Gastroesophageal sphincter (tissue), 3 donors: ENCODE results near the gene BRINP1.

Experiments used
- POLR2A ChIP-seq, 2 donors: fragments of 450-650 bp; IDR thresholded peaks; one replicate each; pipeline ENCODE4 v1.6.1; 2017; ENCODE audit warnings: antibody characterized with exemption in 2 of 2, mild to moderate bottlenecking in 2 of 2, moderate library complexity in 1 of 2
- POLR2AphosphoS5 ChIP-seq: sonication (generic); formaldehyde crosslinking; IDR thresholded peaks from one replicate; pipeline ENCODE4 v1.6.1; 2017; ENCODE audit warnings: antibody characterized with exemption
- TF ChIP-seq, protein P1 (sequence below), 4 experiments: fragments of 200-600 bp in 2 of 4; fragments of 450-650 bp in 2 of 4; sonication (generic) in 1 of 4; IDR thresholded peaks; one replicate each; pipeline ENCODE4 v1.5.1; 2017 to 2019; ENCODE audit warnings: antibody characterized with exemption in 4 of 4, mild to moderate bottlenecking in 2 of 4, moderate library complexity in 2 of 4

DNA sequence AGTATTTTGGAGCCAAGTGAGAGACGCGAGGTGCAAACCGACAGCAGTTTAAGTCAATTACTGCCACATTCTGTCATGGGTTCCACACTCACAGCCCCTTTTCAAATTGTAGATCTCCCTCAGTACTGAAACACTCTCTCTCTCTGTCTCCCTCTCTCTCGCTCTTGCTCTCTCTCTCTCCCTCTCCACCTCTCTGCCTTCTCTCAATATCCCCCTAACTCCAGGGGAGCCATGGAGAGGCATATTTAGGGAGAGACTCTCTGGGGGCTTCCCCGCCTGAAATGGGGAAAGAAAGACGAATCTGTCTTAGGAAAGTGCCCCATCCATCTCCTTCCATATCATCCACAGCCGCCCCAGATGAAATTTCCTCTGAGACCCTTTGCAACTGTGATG lies 1.6 kb downstream of the BRINP1 start:
- TF ChIP-seq, protein P1, sequence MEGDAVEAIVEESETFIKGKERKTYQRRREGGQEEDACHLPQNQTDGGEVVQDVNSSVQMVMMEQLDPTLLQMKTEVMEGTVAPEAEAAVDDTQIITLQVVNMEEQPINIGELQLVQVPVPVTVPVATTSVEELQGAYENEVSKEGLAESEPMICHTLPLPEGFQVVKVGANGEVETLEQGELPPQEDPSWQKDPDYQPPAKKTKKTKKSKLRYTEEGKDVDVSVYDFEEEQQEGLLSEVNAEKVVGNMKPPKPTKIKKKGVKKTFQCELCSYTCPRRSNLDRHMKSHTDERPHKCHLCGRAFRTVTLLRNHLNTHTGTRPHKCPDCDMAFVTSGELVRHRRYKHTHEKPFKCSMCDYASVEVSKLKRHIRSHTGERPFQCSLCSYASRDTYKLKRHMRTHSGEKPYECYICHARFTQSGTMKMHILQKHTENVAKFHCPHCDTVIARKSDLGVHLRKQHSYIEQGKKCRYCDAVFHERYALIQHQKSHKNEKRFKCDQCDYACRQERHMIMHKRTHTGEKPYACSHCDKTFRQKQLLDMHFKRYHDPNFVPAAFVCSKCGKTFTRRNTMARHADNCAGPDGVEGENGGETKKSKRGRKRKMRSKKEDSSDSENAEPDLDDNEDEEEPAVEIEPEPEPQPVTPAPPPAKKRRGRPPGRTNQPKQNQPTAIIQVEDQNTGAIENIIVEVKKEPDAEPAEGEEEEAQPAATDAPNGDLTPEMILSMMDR (IDR thresholded peaks at IDR 0.05), result no peak
- TF ChIP-seq POLR2A (IDR thresholded peaks at IDR 0.05), result no peak
- no peak for TF ChIP-seq POLR2AphosphoS5
